HepG2 (cell line): ENCODE measurements around the gene EPHA10. TPM values are rescaled to one million over a fixed set of nuclear protein-coding genes. Genes with fewer than 3 reads are reported as not detected.

ENCODE experiments used
- ATAC-seq: fragments of 200-7000 bp; cut with Tn5 transposase; 3 replicates; pipeline ENCODE4 v1.9.1; 2020; ENCODE audit warnings: mild to moderate bottlenecking, moderate library complexity
- BruUV-seq: library from RNA; stranded (reverse); fragments of 400-500 nt; replicated peaks from 2 replicates; lab custom pipeline; 2021; lab: Mats Ljungman, UMichigan
- CTCF ChIA-PET: fragments of 300-600 bp; formaldehyde crosslinking; extraction: SDS; loops from one replicate; lab custom pipeline; 2021; ENCODE audit warnings: low total read pairs, inconsistent platforms, low intra/inter-chr PET ratio; lab: Yijun Ruan, JAX
- POLR2A ChIA-PET: fragments of 350-600 bp; sonication (Branson Sonifier 250); formaldehyde crosslinking; loops from one replicate; lab custom pipeline; 2020; ENCODE audit warnings: antibody characterized with exemption, inconsistent platforms; lab: Yijun Ruan, JAX
- DNase-seq: peaks from one replicate; pipeline ENCODE4 v3.0.0-alpha.2; 2015; ENCODE audit warnings: low spot score
- FAIRE-seq: peaks from 3 replicates; lab custom pipeline; 2011; peaks lifted over from hg19 to GRCh38; lab: Jason Lieb, UNC
- H2AFZ ChIP-seq: one replicate; pipeline ENCODE4 v1.6.1; 2011; ENCODE audit warnings: low read length, inconsistent platforms
- H3K27ac ChIP-seq: fragments of 300-600 bp; 3 replicates; pipeline ENCODE4 v1.8.0; 2011; ENCODE audit warnings: mixed run types, mild to moderate bottlenecking, mixed read lengths, low read length, inconsistent platforms; ENCODE audit not compliant: insufficient read depth; ENCODE audit errors: extremely low read length
- H3K27me3 ChIP-seq, 2 experiments: fragments of 200-600 bp in 1 of 2; 2 replicates in 1 of 2; 3 replicates in 1 of 2; pipeline versions ENCODE4 v1.6.0 to v1.8.0; 2011; ENCODE audit warnings: low read length in 2 of 2, mild to moderate bottlenecking in 2 of 2, moderate library complexity in 2 of 2, inconsistent platforms in 1 of 2; ENCODE audit not compliant: insufficient read depth in 2 of 2, control insufficient read depth in 1 of 2
- H3K36me3 ChIP-seq, 2 experiments: fragments of 200-600 bp in 1 of 2; replicated peaks in 1 of 2; 2 replicates in 1 of 2; 3 replicates in 1 of 2; pipeline versions ENCODE4 v1.5.1 to v1.8.0; 2011; ENCODE audit warnings: low read length in 2 of 2, inconsistent platforms in 1 of 2; ENCODE audit not compliant: insufficient read depth in 2 of 2, control insufficient read depth in 1 of 2
- H3K4me1 ChIP-seq: 2 replicates; pipeline ENCODE4 v1.5.1; 2012; ENCODE audit warnings: low read length, inconsistent platforms; ENCODE audit not compliant: insufficient read depth
- H3K4me2 ChIP-seq: 2 replicates; pipeline ENCODE4 v1.6.0; 2011; ENCODE audit warnings: low read depth, low read length, inconsistent platforms
- H3K4me3 ChIP-seq, 3 experiments: fragments of 200-600 bp in 1 of 3; sonication (generic), shearing (Covaris generic) in 1 of 3; replicated peaks in 1 of 3; 2 replicates each; pipeline ENCODE4 v1.5.1; 2011 to 2016; ENCODE audit warnings: low read length in 3 of 3, inconsistent platforms in 2 of 3, low read depth in 2 of 3, mild to moderate bottlenecking in 2 of 3, control low read depth in 1 of 3, mixed read lengths in 1 of 3; ENCODE audit not compliant: insufficient read depth in 1 of 3
- H3K79me2 ChIP-seq: one replicate; pipeline ENCODE4 v1.6.1; 2011; ENCODE audit warnings: low read length, inconsistent platforms; ENCODE audit not compliant: insufficient read depth
- H3K9ac ChIP-seq: 2 replicates; pipeline ENCODE4 v1.6.0; 2011; ENCODE audit warnings: mild to moderate bottlenecking, low read depth, low read length, inconsistent platforms; ENCODE audit not compliant: insufficient read depth
- H3K9me3 ChIP-seq: 2 replicates; pipeline ENCODE4 v1.5.1; 2012; ENCODE audit warnings: mild to moderate bottlenecking, low read length
- H4K20me1 ChIP-seq: 2 replicates; pipeline ENCODE4 v1.6.0; 2011; ENCODE audit warnings: inconsistent platforms, mild to moderate bottlenecking, low read length, moderate library complexity; ENCODE audit not compliant: insufficient read depth
- ATF4 ChIP-seq, 2 experiments: fragments of 450-650 bp in 1 of 2; sonication (generic) in 1 of 2; formaldehyde crosslinking; IDR thresholded peaks; 2 replicates each; pipeline versions ENCODE4 v1.5.0 to v1.8.0; 2020 to 2022; ENCODE audit warnings: mild to moderate bottlenecking in 1 of 2, missing genetic modification reagents in 1 of 2
- IKZF4 ChIP-seq: sonication (generic); formaldehyde crosslinking; IDR thresholded peaks from 2 replicates; pipeline ENCODE4 v1.5.1; 2020; ENCODE audit warnings: borderline replicate concordance, mild to moderate bottlenecking, low read depth, missing genetic modification reagents; ENCODE audit errors: not compliant biosample characterization
- MAFG ChIP-seq: sonication (generic); formaldehyde crosslinking; IDR thresholded peaks from 2 replicates; pipeline ENCODE4 v1.5.1; 2020; ENCODE audit warnings: mild to moderate bottlenecking, missing genetic modification reagents
- TARDBP ChIP-seq: sonication (generic); formaldehyde crosslinking; IDR thresholded peaks from 2 replicates; pipeline ENCODE4 v1.8.0; 2022; ENCODE audit warnings: mild to moderate bottlenecking, missing genetic modification reagents
- TBL1XR1 ChIP-seq: fragments of 150-350 bp; IDR thresholded peaks from 2 replicates; pipeline ENCODE4 v1.6.1; 2014; ENCODE audit warnings: borderline replicate concordance, low read length; ENCODE audit not compliant: partially characterized antibody
- ZBTB49 ChIP-seq: sonication (generic); formaldehyde crosslinking; IDR thresholded peaks from 2 replicates; pipeline ENCODE4 v1.4.0; 2020; ENCODE audit warnings: missing genetic modification reagents, borderline replicate concordance
- ZFYVE20 ChIP-seq: sonication (generic); formaldehyde crosslinking; IDR thresholded peaks from 2 replicates; pipeline ENCODE4 v1.8.0; 2023; ENCODE audit warnings: low read depth, mild to moderate bottlenecking, moderate library complexity, missing genetic modification reagents, borderline replicate concordance
- ZIK1 ChIP-seq: sonication (generic); formaldehyde crosslinking; IDR thresholded peaks from 2 replicates; pipeline ENCODE4 v1.5.0; 2020; ENCODE audit warnings: mild to moderate bottlenecking, low read depth, missing genetic modification reagents, borderline replicate concordance
- ZNF260 ChIP-seq: sonication (generic); formaldehyde crosslinking; IDR thresholded peaks from 2 replicates; pipeline ENCODE4 v1.4.0; 2020; ENCODE audit warnings: missing genetic modification reagents, low read depth, mild to moderate bottlenecking, borderline replicate concordance
- ZNF34 ChIP-seq: sonication (generic); formaldehyde crosslinking; IDR thresholded peaks from 2 replicates; pipeline ENCODE4 v1.4.0; 2020; ENCODE audit warnings: mild to moderate bottlenecking, missing genetic modification reagents, borderline replicate concordance
- ZNF354B ChIP-seq: sonication (generic); formaldehyde crosslinking; IDR thresholded peaks from 2 replicates; pipeline ENCODE4 v1.8.0; 2022; ENCODE audit warnings: mild to moderate bottlenecking, missing genetic modification reagents
- ZNF503 ChIP-seq: sonication (generic); formaldehyde crosslinking; IDR thresholded peaks from 2 replicates; pipeline ENCODE4 v1.4.0; 2020; ENCODE audit warnings: missing genetic modification reagents
- ZNF546 ChIP-seq: sonication (generic); formaldehyde crosslinking; conservative IDR thresholded peaks from 2 replicates; pipeline ENCODE4 v1.8.1; 2023; ENCODE audit warnings: mild to moderate bottlenecking, missing genetic modification reagents
- ZNF674 ChIP-seq: sonication (generic); formaldehyde crosslinking; IDR thresholded peaks from 2 replicates; pipeline ENCODE4 v1.5.0; 2020; ENCODE audit warnings: low read depth, mild to moderate bottlenecking, missing genetic modification reagents
- ZNF784 ChIP-seq: sonication (generic); formaldehyde crosslinking; IDR thresholded peaks from 2 replicates; pipeline ENCODE4 v1.5.1; 2020; ENCODE audit warnings: missing genetic modification reagents, mild to moderate bottlenecking, borderline replicate concordance
- ZNF83 ChIP-seq: sonication (generic); formaldehyde crosslinking; IDR thresholded peaks from 2 replicates; pipeline ENCODE4 v1.4.0; 2020; ENCODE audit warnings: missing genetic modification reagents, mild to moderate bottlenecking, borderline replicate concordance
- WGBS: methylation state at CpG from one replicate; pipeline ENCODE4 v1.1.6; 2017; ENCODE audit warnings: low lambda C conversion rate; 5-methylcytosine and 5-hydroxymethylcytosine counted together
- in situ Hi-C: cut with HindIII; loops from 2 replicates; pipeline ENCODE4 v1.10.0; 2017; ENCODE audit warnings: low pct_unique_long_range_greater_than_20kb; ENCODE audit not compliant: extremely low pct_ligation_motif_present
- intact Hi-C: fragments of 100-400 bp; cut with micrococcal nuclease; formaldehyde crosslinking; loops from one replicate; pipeline ENCODE4 v1.10.0; 2022; ENCODE audit not compliant: unreplicated experiment
- polyA plus RNA-seq, 8 experiments: library from polyadenylated mRNA; depleted of rRNA in 3 of 8; stranded (reverse) in 7 of 8; unstranded in 1 of 8; fragments of >200 nt; fragmentation: Illumina TruSeq in 4 of 8; extraction: Trizol in 4 of 8; gene quantifications; 2 replicates each; pipeline versions ENCODE4 v1.2.1 to v1.2.3, GENCODE V29; 2011 to 2016; ENCODE audit warnings: low read depth in 4 of 8, missing spikeins in 1 of 8, mixed read lengths in 1 of 8; ENCODE audit not compliant: insufficient read depth in 1 of 8
- total RNA-seq, 5 experiments: library from RNA; depleted of rRNA; stranded (reverse); fragments of >200 nt; fragmentation: Illumina TruSeq; extraction: Trizol; gene quantifications; 2 replicates each; pipeline ENCODE4 v1.2.3, GENCODE V29; 2016; ENCODE audit warnings: low read depth in 1 of 5

The EPHA10 gene
- total and polyA plus RNA-seq, 2 of the 13 experiments (the other 11 are each of a cell fraction or from before 2014, with no cell fraction given): 0.11 to 0.58 TPM

- no peak for TF ChIP-seq ATF4 (CRISPR knock-in tag; IDR thresholded peaks at IDR 0.05)
- TF ChIP-seq TBL1XR1: no peak
- TF ChIP-seq ZNF503 (CRISPR knock-in tag): no peak
- no peak for TF ChIP-seq ZFYVE20 (CRISPR knock-in tag)
- TF ChIP-seq ZBTB49 (CRISPR knock-in tag): no peak
- TF ChIP-seq ZNF354B (CRISPR knock-in tag): no peak
Observed at GRCh38 chr1:37704966-37705365, 60.0 kb downstream of the EPHA10 start (continued).

- Histone ChIP-seq H3K27ac (no peak overlapping the region), H3K9ac (no peak overlapping the region), H3K36me3 (peaks cover 24 to 76% of the 10 kb centered on the region in 2 experiments), H3K4me2 (no peak overlapping the region), H2AFZ (no peak overlapping the region), H3K27me3 (no peaks in the 10 kb centered on the region), H3K4me3 (no peak overlapping the region), H3K4me1 (no peaks in the 10 kb centered on the region), H3K79me2 (no peaks in the 10 kb centered on the region), H4K20me1 (no peaks in the 10 kb centered on the region), H3K9me3 (no peaks in the 10 kb centered on the region)
- no TSS peak for BruUV-seq
- POLR2A ChIA-PET: no interaction called here
- WGBS: 96% methylated on average over 14 of the region's 14 CpGs
- intact Hi-C loops: no loop called here
- DNase-seq (no peak), FAIRE-seq (no peak), ATAC-seq (no peak)
- in situ Hi-C loops: no loop called here
- CTCF ChIA-PET: no interaction called here
- no peak for TF ChIP-seq MAFG (CRISPR knock-in tag)
- no peak for TF ChIP-seq ZIK1 (CRISPR knock-in tag)
- no peak for TF ChIP-seq ZNF546 (CRISPR knock-in tag)
- no peak for TF ChIP-seq ZNF260 (CRISPR knock-in tag)
- TF ChIP-seq IKZF4 (CRISPR knock-in tag): no peak
- TF ChIP-seq ZNF674 (CRISPR knock-in tag): no peak
- TF ChIP-seq ZNF83 (CRISPR knock-in tag): no peak
- TF ChIP-seq ZNF34: no peak
- TF ChIP-seq ZNF784 (CRISPR knock-in tag): no peak
- TF ChIP-seq TARDBP (CRISPR knock-in tag): no peak
Observed at GRCh38 chr1:37703061-37703460, 61.9 kb downstream of the EPHA10 start.
